ENCODE measurements around the gene PLEKHM3.

Gene PLEKHM3

DNA sequence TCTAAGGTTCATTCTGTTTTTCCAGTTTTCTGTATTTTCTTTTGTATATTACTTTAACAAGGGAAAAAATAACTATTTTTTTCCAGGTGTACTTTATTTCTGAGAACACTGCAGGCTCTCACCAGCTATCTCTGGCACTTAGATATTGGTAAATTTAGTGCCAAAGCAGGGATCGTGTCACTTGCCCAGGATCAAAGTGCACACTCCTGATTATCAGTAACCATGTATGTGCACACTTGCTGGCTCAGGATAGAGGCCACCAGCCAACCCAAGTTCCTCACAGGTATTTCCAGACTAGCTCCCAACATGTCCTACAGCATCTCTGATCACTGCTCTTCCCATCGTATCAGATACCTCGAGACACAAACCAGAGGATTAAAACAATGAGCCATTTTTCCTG lies 249.9 kb downstream of the PLEKHM3 start:
- in situ Hi-C loops (cut with HindIII; ENCODE audit: low pct_unique_long_range_greater_than_20kb, low sequenced_read_pairs), result no loop called here
- TF ChIP-seq JUND (IDR thresholded peaks at IDR 0.05; ENCODE audit: low read depth), result no peak
- DNase-seq (ENCODE audit: low read depth in 1 of 2, low spot score in 1 of 2), result no peak

DNA sequence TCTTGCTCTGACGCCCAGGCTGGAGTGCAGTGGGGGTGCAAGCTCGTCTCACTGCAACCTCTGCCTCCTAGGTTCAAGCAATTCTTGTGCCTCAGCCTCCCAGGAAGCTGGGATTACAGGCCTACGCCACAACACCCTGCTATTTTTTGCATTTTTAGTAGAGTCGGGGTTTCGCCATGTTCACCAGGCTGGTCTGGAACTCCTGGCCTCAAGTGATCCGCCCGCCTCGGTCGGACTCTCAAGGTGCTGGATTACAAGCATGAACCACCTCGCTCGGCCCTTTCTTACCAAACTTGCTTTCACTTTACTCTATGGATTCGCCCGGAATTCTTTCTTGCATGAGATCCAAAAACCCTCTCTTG lies 252.5 kb downstream of the PLEKHM3 start:
- in situ Hi-C loops (cut with HindIII; ENCODE audit: low pct_unique_long_range_greater_than_20kb, low sequenced_read_pairs), result no loop called here
- TF ChIP-seq JUND (IDR thresholded peaks at IDR 0.05; ENCODE audit: low read depth), result no peak
- no peak for DNase-seq (ENCODE audit: low read depth in 1 of 2, low spot score in 1 of 2)

DNA sequence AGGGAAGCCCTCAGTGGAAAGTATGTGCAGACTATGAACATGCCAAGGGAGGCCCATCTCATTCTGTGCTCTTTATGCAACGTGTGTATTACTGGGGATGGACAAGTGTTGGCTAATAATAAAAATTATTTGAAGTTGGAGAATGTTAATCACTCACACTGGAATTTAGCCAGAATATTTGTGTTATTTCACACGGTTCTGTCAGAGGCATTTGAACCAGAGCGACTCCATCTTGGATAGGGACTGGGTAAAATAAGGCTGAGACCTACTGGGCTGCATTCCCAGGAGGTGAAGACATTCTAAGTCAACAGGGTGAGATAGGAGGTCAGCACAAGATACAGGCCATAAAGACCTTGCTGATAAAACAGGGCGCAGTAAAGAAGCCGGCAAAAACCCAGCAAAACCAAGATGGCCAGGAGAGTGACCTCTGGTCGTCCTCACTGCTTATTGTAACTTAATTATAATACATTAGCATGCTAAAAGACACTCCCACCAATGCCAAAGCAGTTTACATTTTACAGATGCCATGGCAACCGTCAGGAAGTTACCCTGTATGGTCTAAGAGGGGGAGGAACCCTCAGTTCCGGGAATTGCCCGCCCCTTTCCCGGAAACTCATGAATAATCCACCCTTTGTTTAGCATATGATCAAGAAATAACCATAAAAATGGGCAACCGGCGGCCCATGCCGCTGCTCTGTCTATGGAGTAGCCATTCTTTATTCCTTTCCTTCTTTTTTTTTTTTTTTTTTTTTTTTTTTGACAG lies 253.1 kb downstream of the PLEKHM3 start:
- TF ChIP-seq JUND (IDR thresholded peaks at IDR 0.05; ENCODE audit: low read depth), result no peak
- in situ Hi-C loops (cut with HindIII; ENCODE audit: low pct_unique_long_range_greater_than_20kb, low sequenced_read_pairs), result no loop called here
- peak in 1 of 2 experiments; percentile 16 for DNase-seq (ENCODE audit: low read depth in 1 of 2, low spot score in 1 of 2)

DNA sequence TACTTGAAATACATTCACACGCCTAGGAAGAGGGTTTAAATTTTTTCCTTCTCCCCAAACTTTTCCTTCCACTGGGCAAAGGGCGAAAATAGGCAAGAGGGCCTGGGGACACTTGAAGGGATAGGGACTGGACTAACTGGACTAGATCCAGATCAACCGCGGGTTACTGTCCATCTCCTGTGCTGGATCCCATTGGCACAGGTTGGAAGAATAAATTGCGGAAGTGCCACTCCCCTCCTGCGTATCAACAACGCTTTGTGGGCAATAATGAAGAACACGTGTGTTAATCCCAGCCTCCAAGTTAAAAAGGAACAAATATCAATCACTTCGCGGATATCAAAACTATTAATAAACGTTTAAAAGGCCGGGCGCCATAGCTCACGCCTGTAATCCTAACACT lies 253.9 kb downstream of the PLEKHM3 start:
- no peak for TF ChIP-seq JUND (IDR thresholded peaks at IDR 0.05; ENCODE audit: low read depth)
- DNase-seq (ENCODE audit: low read depth in 1 of 2, low spot score in 1 of 2), result no peak
- in situ Hi-C loops (cut with HindIII; ENCODE audit: low pct_unique_long_range_greater_than_20kb, low sequenced_read_pairs), result no loop called here
